Measurements from ENCODE around the gene UTP25. TPM values are rescaled to one million over a fixed set of nuclear protein-coding genes. Genes with fewer than 3 reads are reported as not detected.

UTP25 gene
- total and polyA plus RNA-seq, 9 donors: 4.3 to 9.9 (median 8.1) TPM

DNA sequence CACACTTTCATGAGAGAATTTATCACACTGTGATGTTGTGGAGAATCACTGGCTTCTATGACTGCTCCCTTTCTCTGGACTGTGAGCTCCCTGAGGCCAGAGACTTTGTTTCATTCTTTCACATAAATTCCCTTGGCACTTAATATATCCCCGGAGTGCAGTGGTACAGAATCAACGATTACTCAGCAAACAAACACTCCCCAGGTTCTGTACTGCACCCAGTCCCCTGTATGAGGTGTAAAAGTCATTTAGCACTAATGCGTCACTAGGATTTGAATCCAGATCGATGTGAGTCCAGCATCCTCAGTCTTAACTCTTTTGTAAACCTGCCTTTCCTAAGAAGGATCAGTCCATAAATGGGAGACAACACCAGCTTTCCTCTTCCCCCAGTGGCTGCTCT, 6.8 kb upstream of the UTP25 start:
- Histone ChIP-seq H3K27ac (no peak overlapping the region), H3K4me1 (ENCODE audit: insufficient read depth) (no peaks in the 10 kb centered on the region), H3K9me3 (no peaks in the 10 kb centered on the region), H3K36me3 (no peaks in the 10 kb centered on the region), H3K27me3 (no peaks in the 10 kb centered on the region), H3K4me3 (no peak overlapping the region)
- intact Hi-C loops (cut with DNase I): no loop called here
- TF ChIP-seq EP300 (IDR thresholded peaks at IDR 0.05) (no peak), POLR2A (IDR thresholded peaks at IDR 0.05) (no peak)
- TF ChIP-seq, protein P1, sequence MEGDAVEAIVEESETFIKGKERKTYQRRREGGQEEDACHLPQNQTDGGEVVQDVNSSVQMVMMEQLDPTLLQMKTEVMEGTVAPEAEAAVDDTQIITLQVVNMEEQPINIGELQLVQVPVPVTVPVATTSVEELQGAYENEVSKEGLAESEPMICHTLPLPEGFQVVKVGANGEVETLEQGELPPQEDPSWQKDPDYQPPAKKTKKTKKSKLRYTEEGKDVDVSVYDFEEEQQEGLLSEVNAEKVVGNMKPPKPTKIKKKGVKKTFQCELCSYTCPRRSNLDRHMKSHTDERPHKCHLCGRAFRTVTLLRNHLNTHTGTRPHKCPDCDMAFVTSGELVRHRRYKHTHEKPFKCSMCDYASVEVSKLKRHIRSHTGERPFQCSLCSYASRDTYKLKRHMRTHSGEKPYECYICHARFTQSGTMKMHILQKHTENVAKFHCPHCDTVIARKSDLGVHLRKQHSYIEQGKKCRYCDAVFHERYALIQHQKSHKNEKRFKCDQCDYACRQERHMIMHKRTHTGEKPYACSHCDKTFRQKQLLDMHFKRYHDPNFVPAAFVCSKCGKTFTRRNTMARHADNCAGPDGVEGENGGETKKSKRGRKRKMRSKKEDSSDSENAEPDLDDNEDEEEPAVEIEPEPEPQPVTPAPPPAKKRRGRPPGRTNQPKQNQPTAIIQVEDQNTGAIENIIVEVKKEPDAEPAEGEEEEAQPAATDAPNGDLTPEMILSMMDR (IDR thresholded peaks at IDR 0.05): no peak
- DNase-seq: no peak
- 48 to 53% (median 51%) methylated on average over 4 of the region's 4 CpGs for WGBS, 3 donors

DNA sequence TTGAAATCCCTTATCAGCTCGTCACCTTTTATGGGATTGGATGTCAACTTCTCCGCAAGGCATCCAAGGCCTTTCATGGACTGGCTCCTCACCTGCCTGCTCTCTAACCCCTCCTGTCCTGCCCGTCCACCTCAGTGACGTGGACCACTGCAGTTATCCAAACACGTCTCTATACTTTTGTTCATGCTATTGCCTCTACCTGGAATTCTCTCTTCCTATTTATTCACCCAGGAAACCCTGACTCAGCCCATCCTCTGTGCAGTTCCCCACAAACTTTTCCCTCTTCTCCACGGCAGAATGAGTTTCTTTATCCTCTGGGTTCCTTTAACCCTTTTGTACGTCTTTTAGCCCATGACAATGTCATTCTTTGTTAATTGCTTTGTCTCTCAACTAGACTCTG, 5.1 kb upstream of the UTP25 start:
- Histone ChIP-seq H3K27ac (no peak overlapping the region), H3K27me3 (no peaks in the 10 kb centered on the region), H3K4me1 (ENCODE audit: insufficient read depth) (no peaks in the 10 kb centered on the region), H3K9me3 (no peaks in the 10 kb centered on the region), H3K36me3 (no peaks in the 10 kb centered on the region), H3K4me3 (no peak overlapping the region)
- DNase-seq: no peak
- intact Hi-C loops (cut with DNase I): no loop called here
- TF ChIP-seq EP300 (IDR thresholded peaks at IDR 0.05) (no peak), POLR2A (IDR thresholded peaks at IDR 0.05) (no peak)
- TF ChIP-seq, protein P1 (IDR thresholded peaks at IDR 0.05): no peak
- WGBS, 3 donors: 42 to 62% (median 50%) methylated on average over 7 of the region's 7 CpGs

DNA sequence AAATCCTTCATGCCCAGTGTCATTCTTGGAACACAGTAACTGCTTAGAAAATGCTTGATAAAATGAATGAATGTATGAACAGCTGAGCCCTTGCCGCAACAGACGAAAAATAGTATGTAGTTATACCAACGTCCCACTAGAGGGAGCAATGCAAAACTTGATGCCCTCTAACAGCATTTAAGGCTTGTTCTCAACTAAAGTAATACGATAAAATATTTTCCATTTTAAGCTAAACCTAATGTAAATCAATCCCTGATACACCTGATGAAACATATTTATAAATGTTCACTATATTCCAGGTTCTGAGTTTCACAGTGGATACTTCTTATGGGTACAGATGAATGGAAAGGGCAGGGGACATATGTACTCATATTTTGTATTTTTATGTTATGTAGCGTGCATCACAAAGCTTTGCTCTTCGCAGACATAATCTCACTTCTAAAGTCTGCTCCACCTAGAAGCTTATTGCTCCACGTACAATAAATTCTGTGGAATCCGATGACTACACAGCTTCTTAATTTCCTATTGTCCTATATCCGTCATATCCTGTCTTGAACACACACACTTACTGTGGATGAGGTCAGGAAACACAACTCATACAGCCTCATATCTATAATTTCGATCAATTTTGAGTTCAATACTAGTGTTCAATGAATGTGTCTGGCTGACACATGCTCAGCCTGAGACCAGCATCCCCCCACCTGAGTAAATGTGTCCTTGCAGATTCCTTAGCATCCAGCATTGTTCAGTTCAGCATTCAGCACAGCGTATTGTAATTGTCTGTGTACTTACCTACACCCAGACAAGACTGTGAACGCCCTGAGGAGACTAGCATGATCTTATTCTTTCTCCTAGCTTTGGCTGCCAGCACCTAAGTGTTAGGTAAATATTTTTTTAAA, 4.4 kb upstream of the UTP25 start:
- Histone ChIP-seq H3K4me3 (no peak overlapping the region), H3K27me3 (no peaks in the 10 kb centered on the region), H3K4me1 (ENCODE audit: insufficient read depth) (no peaks in the 10 kb centered on the region), H3K27ac (no peak overlapping the region), H3K36me3 (no peaks in the 10 kb centered on the region), H3K9me3 (no peaks in the 10 kb centered on the region)
- intact Hi-C loops (cut with DNase I): no loop called here
- WGBS, 3 donors: 32 to 35% (median 33%) methylated on average over 12 of the region's 12 CpGs
- DNase-seq: no peak
- TF ChIP-seq EP300 (IDR thresholded peaks at IDR 0.05): no peak
- TF ChIP-seq, protein P1 (IDR thresholded peaks at IDR 0.05): peak; percentile 33 to 47 (median 41)

DNA sequence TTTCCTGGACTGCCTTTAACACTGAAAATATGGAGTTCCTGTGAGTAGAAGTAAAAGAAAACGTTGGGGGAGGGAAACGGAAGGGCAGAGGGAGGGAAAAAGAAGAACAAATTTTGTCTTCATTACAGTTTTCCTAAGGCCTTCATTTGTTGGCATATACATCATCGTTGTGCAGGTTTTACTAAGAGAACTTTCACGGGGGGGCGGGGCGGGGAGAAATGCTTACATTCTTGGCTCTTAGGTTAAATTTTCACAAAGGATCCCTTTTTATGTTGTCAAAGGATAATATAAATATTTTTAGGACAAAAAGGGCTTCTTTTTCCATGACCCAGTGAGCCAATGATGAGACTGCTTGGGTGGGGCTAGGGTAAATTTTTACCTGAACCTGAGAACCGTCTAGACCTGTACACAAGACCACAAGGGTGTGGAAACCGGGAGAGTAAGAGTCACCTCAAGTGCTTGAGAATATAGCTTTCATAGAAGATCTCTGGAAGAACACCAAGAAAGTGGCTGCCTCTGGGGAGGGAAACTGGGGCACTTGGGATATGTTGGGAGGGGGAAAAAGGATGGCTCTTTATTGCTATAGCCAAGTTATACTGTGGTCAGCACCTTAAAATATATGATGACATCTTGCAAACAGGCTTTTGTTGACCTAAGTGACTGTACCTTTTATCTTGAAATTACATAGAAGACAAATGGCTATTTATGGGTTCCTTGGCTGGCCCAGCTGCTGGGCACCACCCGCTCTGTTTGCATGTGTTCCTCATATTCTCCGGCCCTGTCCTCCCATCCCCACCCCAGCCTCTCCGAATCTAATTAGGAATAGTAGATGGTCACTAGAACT, 2.0 kb upstream of the UTP25 start:
- WGBS, 3 donors: 72 to 74% (median 74%) methylated on average over 11 of the region's 11 CpGs
- DNase-seq: no peak
- Histone ChIP-seq H3K9me3 (no peaks in the 10 kb centered on the region), H3K4me3 (no peak overlapping the region), H3K27me3 (no peaks in the 10 kb centered on the region), H3K4me1 (ENCODE audit: insufficient read depth) (peaks cover 2% of the 10 kb centered on the region), H3K36me3 (no peaks in the 10 kb centered on the region), H3K27ac (no peak overlapping the region)
- TF ChIP-seq, protein P1 (IDR thresholded peaks at IDR 0.05): no peak
- TF ChIP-seq POLR2A (IDR thresholded peaks at IDR 0.05) (no peak), EP300 (IDR thresholded peaks at IDR 0.05) (no peak)
- intact Hi-C loops (cut with DNase I): no loop called here

Data from ovary (tissue), 9 donors.